Measurements from ENCODE around the gene MPIG6B. TPM values are rescaled to one million over a fixed set of nuclear protein-coding genes. Genes with fewer than 3 reads are reported as not detected.

The MPIG6B gene
- total RNA-seq, 4 donors from 2014 or later = not detected

GRCh38 chr6:31739639-31740396 lies 16.6 kb downstream of the MPIG6B start, which contains the start of gene MSH5:
TSS of gene MSH5 (plus strand) at chr6:31740005. CDS start at chr6:31740467, 462 bp downstream.
- Histone ChIP-seq H3K9me3 (no peaks in the 10 kb centered on the region), H3K4me1 (peaks cover 9 to 37% (median 33%) of the 10 kb centered on the region in 4 donors), H3K36me3 (no peaks in the 10 kb centered on the region), H3K4me3 (peak within 1 kb of the TSS; percentile 63 to 91 (median 70)), H3K27ac (peak within 1 kb of the TSS; percentile 84 to 96 (median 94)), H3K27me3 (no peaks in the 10 kb centered on the region)
- TF ChIP-seq, protein P1, sequence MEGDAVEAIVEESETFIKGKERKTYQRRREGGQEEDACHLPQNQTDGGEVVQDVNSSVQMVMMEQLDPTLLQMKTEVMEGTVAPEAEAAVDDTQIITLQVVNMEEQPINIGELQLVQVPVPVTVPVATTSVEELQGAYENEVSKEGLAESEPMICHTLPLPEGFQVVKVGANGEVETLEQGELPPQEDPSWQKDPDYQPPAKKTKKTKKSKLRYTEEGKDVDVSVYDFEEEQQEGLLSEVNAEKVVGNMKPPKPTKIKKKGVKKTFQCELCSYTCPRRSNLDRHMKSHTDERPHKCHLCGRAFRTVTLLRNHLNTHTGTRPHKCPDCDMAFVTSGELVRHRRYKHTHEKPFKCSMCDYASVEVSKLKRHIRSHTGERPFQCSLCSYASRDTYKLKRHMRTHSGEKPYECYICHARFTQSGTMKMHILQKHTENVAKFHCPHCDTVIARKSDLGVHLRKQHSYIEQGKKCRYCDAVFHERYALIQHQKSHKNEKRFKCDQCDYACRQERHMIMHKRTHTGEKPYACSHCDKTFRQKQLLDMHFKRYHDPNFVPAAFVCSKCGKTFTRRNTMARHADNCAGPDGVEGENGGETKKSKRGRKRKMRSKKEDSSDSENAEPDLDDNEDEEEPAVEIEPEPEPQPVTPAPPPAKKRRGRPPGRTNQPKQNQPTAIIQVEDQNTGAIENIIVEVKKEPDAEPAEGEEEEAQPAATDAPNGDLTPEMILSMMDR (IDR thresholded peaks at IDR 0.05) = peak in 1 of 6 experiments; percentile 7
- TF ChIP-seq POLR2A (IDR thresholded peaks at IDR 0.05) = peak; percentile 32 to 61
- peak; percentile 94 to 99 (median 99) for DNase-seq

- Histone ChIP-seq H3K4me1 (peaks cover 9 to 36% (median 33%) of the 10 kb centered on the region in 4 donors), H3K4me3 (peak overlapping the region; percentile 63 to 91 (median 70)), H3K27me3 (no peaks in the 10 kb centered on the region), H3K36me3 (no peaks in the 10 kb centered on the region), H3K27ac (peak overlapping the region; percentile 73 to 96 (median 94)), H3K9me3 (no peaks in the 10 kb centered on the region)
- DNase-seq = no peak
- TF ChIP-seq POLR2A (IDR thresholded peaks at IDR 0.05) = no peak
- TF ChIP-seq, protein P1 (IDR thresholded peaks at IDR 0.05) = no peak
Measured at GRCh38 chr6:31740397-31741223, 17.4 kb downstream of the MPIG6B start.

DNA sequence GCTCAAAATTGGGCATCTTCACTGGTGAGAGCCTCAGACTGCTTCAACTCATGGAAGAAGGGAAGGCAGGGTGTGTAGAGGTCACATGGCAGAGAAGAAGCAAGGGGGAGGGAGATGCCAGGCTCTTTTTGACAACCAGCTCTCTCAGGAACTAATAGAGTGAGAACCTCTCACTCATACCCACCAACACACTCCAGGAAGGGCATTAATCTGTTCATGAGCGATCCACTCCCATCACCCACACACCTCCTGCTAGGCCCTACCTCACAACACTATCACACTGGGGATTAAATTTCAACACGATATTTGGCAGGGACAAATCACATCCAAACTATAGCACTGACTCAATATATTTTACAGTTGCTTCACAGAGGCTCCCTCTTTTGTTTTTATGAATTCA lies 18.6 kb downstream of the MPIG6B start:
- Histone ChIP-seq H3K27me3 (no peaks in the 10 kb centered on the region), H3K4me1 (peaks cover 6 to 33% (median 31%) of the 10 kb centered on the region in 4 donors), H3K9me3 (no peaks in the 10 kb centered on the region), H3K4me3 (no peak overlapping the region), H3K36me3 (no peaks in the 10 kb centered on the region), H3K27ac (no peak overlapping the region)
- TF ChIP-seq, protein P1 (IDR thresholded peaks at IDR 0.05) = no peak
- DNase-seq = no peak

DNA sequence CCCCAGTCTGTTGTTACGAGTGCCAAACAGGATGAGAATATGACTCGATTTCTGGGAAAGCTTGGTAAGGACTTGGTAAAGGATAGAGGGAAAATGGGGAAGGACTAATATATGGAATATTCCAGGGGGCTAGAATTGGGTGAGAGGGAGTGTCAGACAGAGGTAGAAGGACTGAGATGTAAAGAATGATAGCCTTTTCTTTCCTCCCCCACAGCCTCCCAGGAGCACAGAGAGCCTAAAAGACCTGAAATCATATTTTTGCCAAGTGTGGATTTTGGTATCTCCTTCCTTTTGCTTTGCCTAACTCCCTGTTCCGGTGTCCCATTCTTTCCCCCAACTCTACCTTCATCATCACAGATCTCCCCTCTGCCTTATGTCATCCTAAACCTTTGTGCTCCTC lies 19.7 kb downstream of the MPIG6B start:
- no peak overlapping the region for H3K4me3 ChIP-seq
- DNase-seq = no peak
- H3K27me3 ChIP-seq = no peaks in the 10 kb centered on the region
- no peak overlapping the region for H3K27ac ChIP-seq
- no peaks in the 10 kb centered on the region for H3K9me3 ChIP-seq
- H3K36me3 ChIP-seq = no peaks in the 10 kb centered on the region
- H3K4me1 ChIP-seq = peaks cover 4 to 22% (median 20%) of the 10 kb centered on the region in 4 donors
- TF ChIP-seq, protein P1 (IDR thresholded peaks at IDR 0.05) = no peak
- TF ChIP-seq POLR2A (IDR thresholded peaks at IDR 0.05) = no peak

DNA sequence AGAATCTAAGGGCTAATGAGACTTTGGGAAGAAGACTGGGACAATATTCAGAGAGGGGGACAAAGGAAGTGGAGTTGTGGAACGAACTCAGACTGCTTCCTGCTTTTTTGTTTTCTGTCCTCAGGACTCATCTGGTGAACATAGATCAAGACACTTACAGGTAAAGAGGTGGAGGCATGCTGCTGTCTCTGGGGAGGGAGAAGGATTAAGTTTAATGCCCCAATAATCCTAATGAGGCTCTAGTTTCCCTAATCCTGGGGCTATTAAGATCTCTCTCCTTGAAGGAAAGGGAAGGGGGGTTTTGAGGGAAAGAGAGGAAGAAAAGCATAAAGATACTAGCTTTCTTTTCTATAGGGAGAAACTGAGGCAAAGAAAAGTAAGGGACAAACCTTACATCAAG lies 21.2 kb downstream of the MPIG6B start:
- no peak for TF ChIP-seq POLR2A (IDR thresholded peaks at IDR 0.05)
- TF ChIP-seq, protein P1 (IDR thresholded peaks at IDR 0.05) = no peak
- Histone ChIP-seq H3K27me3 (no peaks in the 10 kb centered on the region), H3K27ac (no peak overlapping the region), H3K9me3 (no peaks in the 10 kb centered on the region), H3K4me1 (peaks cover 0 to 9% (median 7%) of the 10 kb centered on the region in 4 donors), H3K36me3 (no peaks in the 10 kb centered on the region), H3K4me3 (no peak overlapping the region)
- no peak for DNase-seq
